Cerebellar nuclear complex (tissue), 1 donor: Measurements from ENCODE around the gene FBXO36.

ENCODE experiments used
- DNase-seq, 2 experiments: peaks; one replicate each; lab custom pipeline; 2025; lab: John Stamatoyannopoulos, UW

The FBXO36 gene

GRCh38 chr2:230050136-230050535 lies 127.8 kb downstream of the FBXO36 start:
- DNase-seq, result no peak

- no peak for DNase-seq
These were observed 130.0 kb downstream of the FBXO36 start for GRCh38 chr2:230052299-230052698.

DNA sequence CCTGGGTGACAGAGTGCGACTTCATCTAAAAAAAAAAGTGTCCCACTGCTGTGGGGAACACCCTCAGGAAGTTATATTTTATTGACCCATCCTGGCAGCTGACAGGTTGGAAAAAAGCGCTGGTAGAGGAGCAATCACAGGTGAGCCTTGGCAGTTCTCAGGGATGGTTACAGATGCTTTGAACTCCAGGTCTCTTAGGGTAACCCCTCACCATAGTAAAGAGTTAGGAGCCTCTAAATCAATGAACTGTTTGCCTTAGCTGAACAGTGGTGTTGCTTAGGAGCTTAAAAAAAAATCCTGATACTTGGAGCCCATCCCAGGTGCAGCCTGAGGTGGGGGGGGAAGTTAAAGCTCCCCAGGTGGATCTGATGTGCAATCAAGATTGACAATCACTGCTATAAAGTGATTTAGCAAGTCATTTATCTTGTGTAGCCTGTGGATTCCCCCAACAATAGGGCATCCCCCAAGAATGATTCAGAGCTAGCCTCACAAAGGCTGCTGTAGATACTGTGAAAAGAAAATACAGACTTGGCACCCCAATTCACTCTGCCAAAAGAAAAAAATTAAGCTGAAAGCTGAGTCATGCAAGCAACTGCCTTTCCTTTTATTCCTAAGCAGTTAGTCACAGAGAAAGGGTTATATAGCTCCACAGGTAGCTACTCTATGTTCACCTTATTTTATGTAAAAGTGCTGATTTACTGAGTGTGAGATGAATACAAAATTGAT lies 131.6 kb downstream of the FBXO36 start:
- no peak for DNase-seq

DNA sequence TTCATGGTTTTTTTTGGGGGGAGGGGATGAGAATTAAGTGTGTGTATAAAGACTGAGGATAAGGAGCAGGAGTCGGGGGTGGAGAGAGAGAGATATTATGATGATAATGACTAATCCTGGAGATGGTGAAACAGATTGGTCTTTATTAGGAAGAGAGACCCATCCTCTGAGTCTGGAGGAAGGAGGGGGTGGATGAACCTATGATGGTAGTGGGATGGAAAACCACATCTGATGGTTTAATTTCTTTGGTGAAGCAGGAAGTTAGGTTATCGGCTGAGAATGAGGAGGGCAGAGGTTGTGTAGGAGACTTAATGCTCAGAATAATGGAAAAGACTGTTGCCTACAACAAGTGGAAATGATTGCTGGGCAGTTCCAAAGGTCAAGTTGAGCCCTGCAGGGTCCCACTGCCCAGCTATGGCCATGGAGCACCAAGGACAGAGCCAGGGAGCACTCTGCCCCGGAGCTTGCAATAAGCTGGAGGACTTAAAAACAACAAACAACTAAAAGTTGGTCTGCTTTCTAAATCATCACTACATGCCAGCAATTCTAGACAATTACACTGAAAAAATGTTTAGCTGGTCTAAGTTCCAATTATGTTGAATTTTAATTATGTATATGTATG lies 138.5 kb downstream of the FBXO36 start:
- no peak for DNase-seq
